Suppressor macrophage treated with lipopolysaccharide for 4 hours (primary cell): ENCODE data around the gene ATP6V0E2.

ENCODE experiments used
- DNase-seq: peaks from one replicate; pipeline ENCODE4 v3.0.0-alpha.2; 2020

The ATP6V0E2 gene

DNA sequence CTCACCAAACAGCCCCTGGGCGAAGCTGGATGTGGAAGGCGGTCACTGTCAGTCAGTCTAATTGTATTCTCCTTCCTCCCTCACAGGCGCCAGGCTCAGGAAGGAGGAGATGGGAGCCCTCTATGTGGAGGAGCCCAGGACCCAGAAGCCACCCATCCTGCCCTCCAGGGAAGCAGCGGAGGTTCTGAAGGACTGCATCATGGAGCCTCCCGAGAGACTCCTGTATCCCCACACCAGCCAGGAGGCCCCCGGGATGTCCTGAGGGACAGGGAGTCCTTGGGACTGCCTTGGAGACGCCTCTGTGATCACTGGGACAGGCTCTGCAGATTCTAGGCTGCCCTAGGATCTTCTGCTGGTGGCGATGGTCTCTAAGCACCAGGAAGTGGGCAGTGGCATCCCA lies 9.7 kb upstream of the ATP6V0E2 start:
- no peak for DNase-seq

DNA sequence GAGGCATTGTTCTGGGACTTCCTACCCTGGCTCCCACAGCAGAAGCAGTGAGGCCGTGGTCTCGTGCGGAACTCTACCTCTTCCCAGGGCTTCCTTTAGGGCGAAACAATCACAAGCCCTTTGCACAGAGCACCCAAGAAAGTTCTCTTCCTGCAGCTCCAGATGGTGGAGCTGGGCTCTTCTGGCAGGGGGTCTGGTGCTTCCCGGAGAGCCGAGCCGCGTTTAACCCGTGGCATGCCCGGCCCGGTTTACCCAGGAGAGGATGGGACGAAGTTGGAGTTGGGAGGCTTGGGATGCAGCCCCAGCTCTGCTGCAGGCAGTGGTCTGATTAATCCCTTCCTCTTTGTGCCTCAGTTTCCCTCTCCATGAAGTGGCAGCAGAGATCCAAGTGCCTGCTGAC lies 9.0 kb upstream of the ATP6V0E2 start:
- no peak for DNase-seq

DNA sequence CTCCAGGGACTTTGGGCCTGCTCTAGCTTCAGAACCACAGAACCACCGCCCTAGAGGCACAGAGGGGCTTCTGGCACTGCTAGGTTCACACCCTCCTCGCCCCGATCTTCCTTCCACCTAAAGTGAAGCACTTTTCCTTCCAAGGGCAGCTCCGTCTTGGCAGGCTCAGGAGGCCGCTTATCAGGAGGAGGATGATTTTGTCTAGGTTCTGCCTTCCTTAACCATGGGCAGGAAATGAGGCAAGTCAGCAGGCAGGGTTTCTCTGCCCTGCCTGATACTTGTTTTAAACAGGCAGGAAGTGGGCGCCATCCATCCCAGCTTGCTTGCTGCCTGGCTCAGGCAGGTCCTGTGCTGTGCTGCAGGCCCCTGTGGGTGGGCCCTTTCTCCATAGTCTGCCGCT lies 8.3 kb upstream of the ATP6V0E2 start:
- no peak for DNase-seq

DNA sequence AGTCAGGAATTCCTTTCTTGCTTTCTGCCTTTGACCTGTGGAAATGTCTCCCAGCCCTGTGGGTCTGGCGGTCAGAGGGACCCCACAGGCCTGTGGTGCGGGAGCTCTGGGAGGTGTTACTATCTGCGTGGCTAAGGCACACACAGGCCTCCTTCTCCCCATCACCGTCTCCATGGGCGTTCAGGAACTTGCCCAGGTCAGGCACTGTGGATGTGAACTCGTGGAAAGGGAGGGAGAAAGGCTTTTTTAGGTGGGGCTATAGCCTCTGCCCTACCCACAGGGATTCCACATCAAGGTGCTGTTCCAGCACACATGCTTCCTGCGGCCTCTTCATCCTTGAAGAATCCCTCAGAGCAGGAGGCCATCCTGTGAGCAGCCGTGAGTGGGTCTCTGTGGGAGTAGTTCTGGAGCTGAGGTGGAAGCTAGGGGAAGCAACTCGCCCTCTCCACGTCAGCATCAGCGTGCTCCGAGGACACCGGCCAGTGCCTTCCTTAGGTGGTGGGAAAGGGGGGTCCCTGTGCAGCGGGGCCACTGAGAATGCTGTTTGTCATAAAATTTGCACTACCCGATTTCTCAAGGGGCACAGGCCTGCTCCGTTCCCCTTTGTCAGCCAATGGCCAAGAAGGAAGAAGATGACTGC lies 7.5 kb upstream of the ATP6V0E2 start:
- no peak for DNase-seq

DNA sequence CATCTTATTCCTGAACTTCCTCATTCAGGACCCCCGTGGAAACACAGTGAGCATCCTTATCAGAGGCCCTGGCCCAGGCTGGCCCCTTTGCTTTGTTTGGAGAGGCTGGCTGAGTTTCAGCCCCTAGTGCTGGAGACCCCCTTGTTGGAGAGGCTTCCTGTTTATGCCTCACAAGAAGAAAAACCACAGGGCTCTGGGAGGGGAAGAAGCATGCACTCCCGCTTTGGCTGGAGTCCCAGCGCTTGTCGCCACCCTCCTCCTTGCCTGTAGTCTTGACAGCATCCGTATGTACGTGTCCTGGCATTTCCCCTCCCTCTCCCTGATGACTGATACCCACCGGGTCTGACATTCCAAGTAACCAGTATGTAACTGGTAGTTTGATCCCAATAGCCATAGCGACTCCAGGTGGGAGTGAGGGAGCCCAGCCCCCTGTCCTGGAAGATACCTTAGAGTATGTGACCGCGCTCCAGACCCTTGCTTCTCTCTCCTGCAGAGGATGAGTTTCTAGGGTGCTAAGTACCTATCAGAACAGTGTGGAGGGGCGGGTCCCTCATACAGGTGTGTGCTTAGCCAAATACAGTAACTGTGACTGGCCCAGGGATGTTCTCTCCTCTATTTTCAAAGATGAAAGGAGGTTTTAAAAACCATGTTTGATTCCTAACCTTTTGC lies 6.9 kb upstream of the ATP6V0E2 start:
- peak; percentile 16 for DNase-seq

DNA sequence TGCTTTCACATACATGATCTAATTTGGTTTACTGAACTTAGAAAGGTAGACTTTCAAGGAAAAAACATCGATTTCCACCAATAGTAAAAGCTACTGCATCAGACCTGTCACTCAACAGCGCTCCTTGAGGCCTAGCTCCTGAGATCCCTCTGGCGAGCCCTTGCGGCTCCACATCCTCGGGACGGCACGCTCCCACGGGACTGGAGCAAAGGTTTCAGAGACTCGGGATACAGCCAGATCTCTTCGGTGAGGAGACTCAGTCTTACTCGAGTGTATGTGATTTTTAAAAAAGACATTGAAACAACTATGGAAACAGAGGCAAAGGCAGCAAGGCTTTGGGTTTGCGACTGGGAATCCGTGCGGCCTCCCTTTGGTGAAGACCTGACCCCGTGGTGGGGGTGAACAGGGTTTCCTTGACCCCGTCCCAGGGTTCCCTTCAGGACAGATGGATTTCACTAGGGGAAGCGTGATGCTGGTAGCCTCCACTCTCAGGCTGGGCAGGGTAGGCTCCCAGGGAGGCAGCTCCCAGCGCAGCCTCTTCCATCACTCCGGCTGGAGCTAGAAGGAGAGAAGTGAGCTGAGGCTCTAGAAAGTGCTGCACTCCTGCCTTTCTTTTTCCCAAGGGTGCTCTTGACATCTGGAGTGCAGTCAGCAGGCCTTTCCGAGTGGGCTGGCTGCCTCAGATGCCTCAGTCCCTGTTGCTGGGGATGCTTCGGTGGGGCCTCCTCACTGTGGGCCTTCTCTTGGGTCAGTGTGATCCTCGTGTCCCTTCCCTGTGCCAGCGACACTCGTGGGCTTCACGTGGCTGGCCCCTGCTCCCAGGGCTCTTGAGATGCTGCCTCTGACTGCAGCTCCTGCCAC lies 5.8 kb upstream of the ATP6V0E2 start:
- no peak for DNase-seq

DNA sequence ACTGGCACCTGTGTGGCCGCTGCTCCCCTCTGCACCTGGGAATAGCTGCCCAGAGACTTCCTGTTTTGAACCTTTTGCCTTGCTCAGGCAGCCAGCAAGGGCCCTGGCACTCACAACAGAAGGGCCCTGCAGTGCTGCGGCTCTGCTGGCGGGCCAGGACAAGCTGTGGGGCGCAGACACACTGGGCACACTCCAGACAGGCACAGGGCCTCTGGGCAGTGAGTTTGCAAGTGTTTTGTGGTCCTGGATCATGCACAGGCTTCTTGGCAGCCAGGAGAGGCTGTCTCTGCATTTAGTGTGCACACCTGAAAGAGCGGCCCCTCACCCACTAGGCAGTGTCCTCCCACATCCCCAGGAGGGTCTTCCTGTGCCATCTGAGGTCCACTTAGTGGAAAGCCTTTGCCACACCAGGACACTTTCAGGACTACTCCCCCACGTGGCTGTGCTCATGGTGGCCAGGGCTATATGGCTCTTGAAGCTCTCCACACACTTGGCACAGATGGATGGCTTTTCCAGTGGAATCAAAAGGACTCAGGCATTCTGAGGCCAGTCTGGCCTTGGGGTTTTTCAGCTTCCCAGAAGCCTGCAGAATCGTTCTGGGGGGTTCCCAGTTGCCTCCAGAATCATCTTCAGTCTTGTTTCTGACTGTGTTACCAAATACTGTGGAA lies 5.0 kb upstream of the ATP6V0E2 start:
- DNase-seq = no peak

DNA sequence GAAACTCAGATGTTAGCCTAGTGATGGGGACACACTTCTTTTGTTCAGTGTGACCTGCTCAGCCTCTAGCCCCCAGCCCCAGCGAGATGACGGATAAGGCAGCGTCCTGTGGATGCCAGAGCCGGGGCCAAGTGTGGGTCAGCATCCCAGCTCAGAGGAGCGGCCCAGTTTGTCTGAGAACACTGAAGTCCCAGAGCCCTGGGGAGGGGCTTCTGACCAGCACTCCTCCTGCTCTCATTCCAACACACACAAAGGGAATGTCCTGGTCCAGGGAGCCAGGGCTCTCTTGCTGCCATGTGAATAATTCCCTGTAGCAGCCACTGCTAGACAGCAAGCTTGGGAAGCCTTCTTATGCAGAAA lies 4.5 kb upstream of the ATP6V0E2 start:
- DNase-seq = no peak

DNA sequence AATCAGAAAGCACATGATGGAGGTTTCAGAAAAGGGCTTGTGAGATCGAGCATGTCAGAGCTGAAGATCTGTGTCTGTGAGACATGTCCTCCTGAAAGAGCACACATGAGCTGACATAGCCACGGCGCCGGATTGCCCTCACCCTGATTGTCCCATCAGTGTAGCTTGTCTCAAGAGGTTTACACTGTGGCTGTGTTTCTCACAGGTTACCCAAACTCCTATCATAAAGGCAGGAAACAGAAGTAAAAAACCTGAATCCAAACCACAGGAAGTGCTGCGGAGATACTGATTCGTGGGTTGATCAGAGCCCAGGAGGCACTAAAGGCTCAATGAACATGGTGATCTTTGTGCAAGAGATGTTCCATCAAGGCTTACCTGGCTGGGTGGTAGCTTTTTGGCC lies 3.9 kb upstream of the ATP6V0E2 start:
- DNase-seq = no peak

DNA sequence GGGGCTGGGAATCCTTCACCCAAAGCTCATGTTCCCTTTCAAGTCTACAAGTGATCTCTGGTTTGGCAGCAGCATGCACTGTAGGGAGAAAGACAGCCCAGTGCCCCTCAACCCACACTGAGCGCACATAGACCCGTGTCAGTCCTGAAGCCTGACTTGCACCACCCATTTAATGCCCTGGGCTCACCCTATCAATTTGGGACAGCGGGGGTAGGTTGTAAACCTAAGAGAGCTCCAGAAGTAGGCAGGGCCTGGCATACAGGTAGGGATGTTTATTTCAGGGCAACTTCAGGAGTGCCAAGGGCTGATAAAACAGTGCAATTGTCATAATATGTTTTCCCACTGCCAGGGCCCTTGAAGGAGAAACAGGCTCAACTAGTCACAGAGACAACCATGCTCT lies 3.5 kb upstream of the ATP6V0E2 start:
- no peak for DNase-seq

DNA sequence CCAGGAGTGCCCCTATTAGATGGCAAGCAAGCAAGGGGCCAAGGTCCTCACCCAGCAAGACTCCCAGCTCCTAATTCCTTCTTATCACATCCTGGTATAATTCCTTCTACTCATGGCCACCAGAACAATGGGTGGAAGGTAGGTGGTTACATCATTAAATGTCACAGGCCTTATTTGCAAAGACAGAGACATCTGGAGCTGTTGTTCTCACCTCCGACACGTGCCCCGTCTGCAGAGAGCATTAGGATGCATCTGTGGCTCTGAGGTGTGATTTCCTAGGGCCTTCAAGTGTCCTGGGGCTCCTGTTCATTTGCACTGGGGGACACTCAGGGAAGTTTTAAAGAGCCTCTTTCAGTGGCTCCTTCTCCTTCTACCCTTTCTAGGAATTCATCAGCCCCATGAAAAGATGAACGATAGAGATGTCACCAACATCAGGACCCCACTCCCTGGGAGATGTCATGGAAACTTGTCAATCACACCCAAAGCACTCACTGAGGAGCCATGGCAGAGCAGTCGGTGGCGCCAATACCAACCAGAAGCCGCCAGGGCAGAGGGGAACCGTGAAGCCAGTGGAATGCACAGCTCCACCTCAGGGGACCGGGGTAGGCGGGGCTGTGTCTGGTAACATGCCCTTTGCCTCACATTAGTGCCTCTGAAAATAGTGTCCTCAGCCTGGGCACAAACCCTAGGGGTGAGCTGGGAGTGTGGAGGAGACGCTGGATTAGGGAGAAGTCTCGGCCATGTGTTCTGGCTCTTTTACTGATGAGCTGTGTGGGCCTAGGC lies 2.9 kb upstream of the ATP6V0E2 start:
- DNase-seq = no peak

DNA sequence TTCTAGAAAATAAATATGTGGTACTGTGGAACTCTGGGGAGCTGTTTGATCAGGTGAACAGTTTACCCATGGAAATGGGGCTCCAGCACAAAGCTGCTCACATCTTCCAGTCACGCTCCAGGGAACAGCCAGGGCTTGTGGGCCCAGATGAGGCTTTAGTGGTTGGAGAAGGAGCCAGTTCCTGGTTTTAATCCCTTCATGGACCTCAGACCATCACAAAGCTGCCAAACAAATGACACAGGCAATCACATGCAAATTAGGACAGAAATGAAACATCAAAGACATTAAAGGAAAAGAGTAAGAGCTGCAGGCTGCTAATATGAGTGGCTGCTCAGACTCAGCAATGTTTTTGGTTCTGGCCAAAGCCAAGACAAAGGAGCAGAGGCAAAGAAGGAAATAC lies 2.2 kb upstream of the ATP6V0E2 start:
- no peak for DNase-seq

DNA sequence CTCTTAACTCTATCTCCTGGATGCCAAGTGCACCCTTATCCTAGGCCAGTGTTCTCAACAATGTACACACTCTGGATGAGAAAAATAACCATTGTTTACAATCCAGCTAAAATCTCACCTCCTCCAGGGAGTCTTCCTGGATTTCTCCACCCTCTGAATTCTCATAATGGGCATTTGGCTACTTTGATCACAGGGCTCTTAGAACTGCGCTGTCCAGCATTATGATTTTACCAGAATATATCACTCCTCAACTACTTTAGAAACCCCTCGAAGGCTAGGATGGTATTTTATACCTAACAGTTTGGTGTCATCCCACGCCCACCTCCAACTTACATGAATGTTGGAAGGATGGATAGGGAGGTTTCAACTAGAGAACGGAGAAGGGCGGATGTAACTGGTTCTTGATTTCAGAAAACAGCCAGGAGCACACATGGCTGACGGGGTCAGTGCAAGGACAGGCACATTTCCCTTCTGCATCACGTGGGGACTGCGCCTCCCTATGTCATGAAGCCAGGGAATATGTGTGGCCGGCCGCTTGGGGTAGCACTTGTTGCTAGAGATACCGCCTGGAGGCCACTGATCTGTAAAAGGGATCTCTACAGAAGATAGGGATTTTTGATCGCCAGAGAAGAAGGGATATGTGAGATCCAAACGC lies 1.2 kb upstream of the ATP6V0E2 start:
- peak; percentile 79 for DNase-seq

DNA sequence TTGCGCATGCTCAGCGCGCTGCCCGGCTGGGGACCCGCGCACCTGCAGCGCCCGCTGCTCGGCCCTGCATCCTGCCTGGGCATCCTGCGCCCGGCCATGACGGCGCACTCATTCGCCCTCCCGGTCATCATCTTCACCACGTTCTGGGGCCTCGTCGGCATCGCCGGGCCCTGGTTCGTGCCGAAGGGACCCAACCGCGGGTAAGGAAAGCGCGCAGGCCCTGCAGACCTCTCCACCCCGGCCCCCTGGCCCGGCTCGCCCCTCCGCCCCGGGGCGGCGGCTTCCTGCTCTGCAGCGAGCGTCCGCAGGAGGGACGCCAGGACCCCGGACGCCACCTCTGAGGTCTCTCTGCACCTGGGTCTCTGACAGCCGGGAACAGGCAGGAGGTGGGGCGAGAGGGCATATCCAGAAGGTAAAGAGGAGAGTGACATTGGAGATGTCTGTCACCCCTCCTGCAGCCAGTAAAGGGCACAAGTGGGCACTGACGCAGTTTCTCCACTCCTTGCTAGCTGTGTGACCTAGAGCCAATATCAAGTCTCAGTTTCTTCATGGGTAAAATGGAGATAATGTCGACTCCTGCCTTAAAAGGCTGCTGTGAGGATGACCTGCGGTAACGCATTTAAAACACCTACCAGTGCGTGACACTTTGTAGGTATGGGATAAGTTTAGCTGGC lies 338 bp downstream of the ATP6V0E2 start:
- no peak for DNase-seq

DNA sequence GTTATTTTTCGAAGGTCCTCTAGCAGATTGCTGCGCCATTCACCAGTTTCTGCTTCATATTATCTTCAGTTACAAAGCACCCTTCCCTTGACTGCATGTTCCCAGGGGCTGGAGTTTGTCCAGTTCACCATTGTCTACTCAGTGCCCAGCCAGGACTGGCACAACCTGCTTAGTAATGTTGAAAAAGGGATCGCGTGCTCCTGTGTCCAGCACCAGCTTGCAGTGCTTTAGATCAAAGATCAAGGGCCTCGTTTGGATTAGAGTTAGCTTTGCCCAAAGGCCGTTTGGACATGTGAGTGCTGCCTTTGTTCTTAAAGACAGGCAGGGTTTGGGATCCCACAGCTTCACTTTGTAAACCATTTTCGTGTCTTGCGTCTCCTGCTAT lies 867 bp downstream of the ATP6V0E2 start:
- DNase-seq = no peak

DNA sequence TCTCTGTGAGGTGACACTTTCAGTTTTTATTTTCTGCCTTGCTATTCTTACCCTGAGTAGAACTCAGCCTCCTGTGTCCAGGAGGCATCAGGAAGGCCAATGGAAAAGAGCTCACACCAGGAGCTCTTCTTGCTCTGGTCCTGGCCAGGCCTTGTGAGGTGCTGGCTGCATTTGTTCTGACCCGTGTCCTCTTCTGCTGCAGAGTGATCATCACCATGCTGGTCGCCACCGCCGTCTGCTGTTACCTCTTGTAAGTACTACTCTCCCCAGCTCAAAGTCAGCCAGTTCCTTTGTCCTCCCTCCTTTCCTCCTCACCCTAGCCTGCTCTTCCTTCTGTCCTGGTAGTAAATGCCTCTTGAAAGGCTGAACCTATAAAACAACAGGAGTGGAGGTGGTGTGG lies 1.6 kb downstream of the ATP6V0E2 start:
- DNase-seq = no peak

DNA sequence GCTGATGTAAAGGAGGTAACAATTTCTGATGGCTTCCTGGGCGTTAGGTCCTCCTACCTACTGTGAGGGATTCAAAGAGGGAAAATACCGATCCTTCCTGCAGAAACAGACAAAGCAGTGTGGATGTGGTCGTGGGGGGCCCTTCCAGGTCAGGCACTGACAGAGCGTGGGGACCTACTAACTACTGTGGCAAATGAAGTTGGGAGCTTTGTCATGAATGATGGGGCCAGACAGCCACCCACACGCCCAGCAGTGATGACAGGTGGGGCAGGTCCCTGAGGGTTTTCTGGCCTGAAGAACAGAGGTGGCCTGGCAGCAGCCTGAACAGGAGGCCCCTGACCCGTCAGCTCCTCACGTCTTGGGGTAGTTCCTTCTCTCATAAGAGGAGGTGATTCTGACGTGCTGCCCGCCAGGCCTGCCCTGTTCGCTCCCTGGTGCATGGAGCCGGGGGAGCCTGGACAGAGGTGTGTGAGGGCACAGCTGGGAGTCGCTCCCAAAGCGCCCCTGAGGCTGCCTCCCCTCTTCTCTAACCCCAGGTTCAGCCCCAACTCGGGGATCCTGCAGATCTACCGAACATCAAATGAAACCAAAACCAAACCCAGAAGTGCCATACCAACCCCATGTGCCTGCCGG lies 4.2 kb downstream of the ATP6V0E2 start:
- DNase-seq = no peak

DNA sequence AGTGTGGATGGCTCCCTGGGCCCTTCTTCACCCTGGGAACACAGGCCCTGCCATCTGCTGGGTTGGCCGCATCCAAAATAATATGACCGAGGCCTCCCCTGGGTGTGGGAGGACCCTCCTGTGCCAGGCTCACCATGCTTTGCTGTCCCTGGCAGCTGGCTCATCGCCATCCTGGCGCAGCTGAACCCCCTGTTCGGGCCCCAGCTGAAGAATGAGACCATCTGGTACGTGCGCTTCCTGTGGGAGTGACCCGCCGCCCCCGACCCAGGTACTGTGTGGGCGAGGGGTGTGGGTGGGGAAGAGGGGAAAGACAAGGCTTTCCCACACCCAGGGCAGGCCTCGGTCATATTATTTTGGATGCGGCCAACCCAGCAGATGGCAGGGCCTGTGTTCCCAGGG lies 4.8 kb downstream of the ATP6V0E2 start:
- DNase-seq = no peak

DNA sequence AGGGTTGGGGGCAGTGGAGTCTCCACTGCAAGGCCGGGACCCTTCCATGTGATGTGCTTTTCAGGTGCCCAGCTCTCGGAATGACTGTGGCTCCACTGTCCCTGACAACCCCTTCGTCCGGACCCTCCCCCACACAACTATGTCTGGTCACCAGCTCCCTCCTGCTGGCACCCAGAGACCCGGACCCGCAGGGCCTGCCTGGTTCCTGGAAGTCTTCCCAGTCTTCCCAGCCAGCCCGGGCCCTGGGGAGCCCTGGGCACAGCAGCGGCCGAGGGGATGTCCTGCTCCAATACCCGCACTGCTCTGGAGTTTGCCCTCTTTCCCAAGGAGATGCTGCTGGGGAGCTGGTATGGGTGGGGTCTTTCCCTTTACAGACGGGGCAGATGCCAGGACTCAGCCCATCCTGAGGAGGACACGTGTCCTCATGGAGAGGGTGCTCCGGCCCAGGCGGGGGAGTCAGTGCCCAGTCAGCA lies 5.5 kb downstream of the ATP6V0E2 start:
- no peak for DNase-seq

DNA sequence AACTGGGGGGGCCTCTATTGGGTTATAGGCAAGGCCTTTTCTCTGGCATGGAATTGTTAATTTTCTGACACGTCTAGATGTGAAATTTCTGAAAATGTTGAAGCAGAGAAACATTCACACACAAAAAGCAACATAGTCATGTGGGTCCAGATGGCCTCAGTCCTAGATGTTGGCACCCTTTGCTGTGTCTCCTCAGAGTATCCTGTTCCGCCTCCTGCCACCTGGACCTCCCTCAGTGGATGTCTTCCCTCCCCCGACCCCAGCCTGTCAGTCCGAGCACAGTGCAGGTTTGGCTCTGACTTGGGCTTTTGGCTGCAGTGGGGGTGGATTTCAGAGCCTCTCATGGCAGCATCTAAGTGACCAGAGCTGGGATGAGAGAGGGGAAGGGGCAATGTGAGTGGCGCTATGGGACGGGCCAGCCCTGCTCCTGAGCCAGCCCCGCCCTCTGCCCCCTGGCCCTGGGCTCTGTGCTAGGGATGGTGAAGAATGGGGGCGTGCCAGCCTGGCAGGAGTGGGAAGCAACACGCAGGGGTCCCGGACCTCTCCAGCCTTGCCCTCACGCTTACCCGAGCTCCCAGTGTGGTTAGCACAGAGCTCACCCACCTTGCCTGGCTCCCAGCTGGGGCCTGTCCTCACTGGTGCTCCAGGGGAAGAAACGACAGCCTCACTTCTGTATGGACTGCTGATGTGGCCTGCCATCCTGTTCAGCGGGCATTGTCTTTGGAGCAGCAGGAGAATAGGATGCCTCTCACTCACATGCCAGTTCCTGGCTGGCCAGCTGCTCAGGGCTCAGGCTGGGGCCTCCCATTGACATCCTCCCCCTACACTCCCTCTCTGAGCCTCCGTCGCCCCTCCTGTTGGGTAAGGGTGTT lies 6.2 kb downstream of the ATP6V0E2 start:
- no peak for DNase-seq
